ENCODE measurements around the gene CHERP. TPM values are rescaled to one million over a fixed set of nuclear protein-coding genes. Genes with fewer than 3 reads are reported as not detected.

Gene CHERP
- total RNA-seq, 2 donors from 2014 or later = 54.9 to 117 TPM

- no peak for ATAC-seq
- no peak for DNase-seq (ENCODE audit: low spot score in 2 of 2)
- Mint-ChIP-seq H3K36me3 (peaks cover 0 to 7% of the 10 kb centered on the region in 2 donors), H3K9me3 (no peaks in the 10 kb centered on the region), H3K27ac (peak overlapping the region; percentile 23 to 82)
These were observed 39.1 kb upstream of the CHERP start for GRCh38 chr19:16581145-16581970.

GRCh38 chr19:16579381-16579780 lies 37.1 kb upstream of the CHERP start:
- peak overlapping the region in 1 of 2 donors; percentile 87 for H3K27ac Mint-ChIP-seq
- H3K36me3 Mint-ChIP-seq = peaks cover 5 to 6% of the 10 kb centered on the region in 2 donors
- H3K9me3 Mint-ChIP-seq = no peaks in the 10 kb centered on the region
- ATAC-seq (no peak), DNase-seq (ENCODE audit: low spot score in 2 of 2) (no peak)

DNA sequence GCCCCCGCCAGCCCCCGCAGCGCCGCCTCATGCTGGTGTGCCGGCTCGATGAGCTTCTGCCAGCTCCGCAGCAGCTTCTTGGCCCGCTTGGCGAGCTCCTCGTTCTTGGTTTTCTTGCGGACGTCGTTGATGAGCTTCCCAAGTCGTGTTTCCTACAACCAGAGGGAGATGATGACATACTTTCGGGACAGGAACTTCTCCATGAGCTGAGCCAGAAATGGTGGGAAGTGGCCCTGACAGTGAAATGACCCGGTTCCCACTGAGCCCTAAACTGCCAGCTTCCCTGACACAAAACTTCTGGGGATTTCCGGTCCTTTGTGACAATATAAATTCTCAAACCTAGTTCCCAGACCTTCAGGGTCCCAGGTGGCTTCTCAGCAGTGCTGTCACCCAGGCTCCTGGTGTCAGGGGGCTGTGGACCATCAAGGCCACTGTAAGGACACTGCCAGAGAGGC lies 35.3 kb upstream of the CHERP start:
- H3K9me3 Mint-ChIP-seq = no peaks in the 10 kb centered on the region
- DNase-seq (ENCODE audit: low spot score in 2 of 2) (no peak), ATAC-seq (no peak)
- peaks cover 14 to 15% of the 10 kb centered on the region in 2 donors for H3K36me3 Mint-ChIP-seq
- H3K27ac Mint-ChIP-seq = peak overlapping the region in 1 of 2 donors; percentile 30

DNA sequence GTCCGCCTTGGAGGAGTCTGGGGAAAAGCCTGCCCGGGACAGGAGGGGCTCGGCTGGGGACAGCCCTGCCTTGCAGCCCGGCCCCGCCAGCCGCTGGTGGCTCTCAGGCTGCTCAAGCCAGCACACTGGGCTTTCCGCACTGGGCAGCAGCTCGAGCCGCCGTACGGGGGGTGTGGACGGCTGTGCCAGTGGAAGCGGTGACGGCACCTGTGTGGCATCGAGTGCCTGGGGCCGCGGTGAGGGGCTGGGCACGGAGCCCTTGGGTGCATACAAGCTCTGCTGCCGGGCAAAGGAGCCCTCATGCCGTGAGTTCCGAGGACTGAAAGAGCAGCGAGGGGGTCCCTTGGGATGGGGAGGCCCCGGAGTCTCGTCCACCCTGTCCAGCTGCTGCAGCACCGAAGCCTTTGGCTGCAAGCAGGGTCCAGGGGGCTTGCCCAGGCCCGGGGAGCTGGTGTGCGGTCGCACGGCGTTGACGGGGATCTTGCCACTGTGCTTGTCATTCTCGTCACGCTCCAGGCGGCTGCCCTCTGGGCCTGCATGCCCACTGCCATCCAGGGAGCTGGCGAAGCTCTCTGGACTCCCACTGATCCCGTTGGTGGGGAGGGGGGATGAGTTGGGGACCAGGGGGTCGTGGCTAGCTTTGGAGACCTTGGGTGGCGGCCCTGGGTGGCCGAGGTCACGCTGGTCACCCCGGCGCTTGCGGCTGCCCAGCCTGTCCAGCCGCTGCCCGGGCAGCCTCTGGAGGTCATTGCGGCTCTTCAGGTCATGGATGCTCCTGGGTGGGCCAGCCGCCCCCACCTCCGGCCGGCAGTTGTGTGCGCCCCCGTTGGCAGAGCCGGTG lies 34.7 kb upstream of the CHERP start:
- H3K36me3 Mint-ChIP-seq = peaks cover 18% of the 10 kb centered on the region in 2 donors
- DNase-seq (ENCODE audit: low spot score in 2 of 2) (no peak), ATAC-seq (no peak)
- H3K27ac Mint-ChIP-seq = peak overlapping the region in 1 of 2 donors; percentile 77
- H3K9me3 Mint-ChIP-seq = no peaks in the 10 kb centered on the region

GRCh38 chr19:16575861-16576689 lies 33.8 kb upstream of the CHERP start:
- H3K9me3 Mint-ChIP-seq = no peaks in the 10 kb centered on the region
- peak overlapping the region in 1 of 2 donors; percentile 77 for H3K27ac Mint-ChIP-seq
- peaks cover 18 to 23% of the 10 kb centered on the region in 2 donors for H3K36me3 Mint-ChIP-seq
- DNase-seq (ENCODE audit: low spot score in 2 of 2) (no peak), ATAC-seq (no peak)

DNA sequence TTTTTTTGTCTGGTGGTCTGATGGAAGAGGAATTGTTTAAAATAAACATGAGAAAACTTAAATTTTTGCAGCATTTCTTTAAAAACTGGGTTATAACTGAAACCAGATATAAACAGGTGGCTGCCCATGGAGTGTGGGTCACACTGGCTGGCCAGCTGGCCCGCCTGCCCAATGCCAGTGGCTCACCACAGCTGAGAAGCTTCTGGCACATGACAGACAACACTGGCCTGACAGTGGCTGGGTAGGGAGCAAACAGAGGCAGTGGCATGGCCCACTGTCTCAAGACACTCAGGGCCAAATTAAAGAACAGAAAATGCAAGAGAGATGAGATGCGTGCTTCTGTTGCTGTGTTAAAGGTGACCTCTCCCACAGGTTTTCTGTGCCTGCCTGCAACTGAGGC lies 33.0 kb upstream of the CHERP start:
- Mint-ChIP-seq H3K9me3 (no peaks in the 10 kb centered on the region), H3K27ac (peak overlapping the region; percentile 33 to 95), H3K36me3 (peaks cover 18 to 23% of the 10 kb centered on the region in 2 donors)
- DNase-seq (ENCODE audit: low spot score in 2 of 2) (no peak), ATAC-seq (no peak)

DNA sequence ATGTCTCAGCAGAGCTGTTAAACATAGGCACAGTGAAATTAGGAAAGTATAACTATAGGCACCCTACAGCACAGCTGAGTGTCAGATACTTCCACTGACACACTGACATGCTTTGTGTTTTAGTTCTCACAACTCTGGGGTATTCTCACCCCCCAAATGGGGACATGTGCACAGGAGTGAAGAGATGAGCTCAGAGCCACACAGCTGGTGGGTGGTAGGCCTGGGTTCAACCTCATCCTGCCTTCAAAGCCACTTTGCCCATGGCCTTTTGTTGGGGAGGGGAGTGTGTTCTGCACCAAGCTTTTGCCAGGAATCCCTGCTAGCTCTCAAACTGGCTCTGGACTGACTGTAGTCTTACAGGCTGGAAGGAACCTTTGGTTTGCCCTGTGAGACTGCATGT lies 31.7 kb upstream of the CHERP start:
- ATAC-seq = no peak

GRCh38 chr19:16573296-16573695 lies 31.1 kb upstream of the CHERP start:
- peaks cover 27 to 33% of the 10 kb centered on the region in 2 donors for H3K36me3 Mint-ChIP-seq
- ATAC-seq (no peak), DNase-seq (ENCODE audit: low spot score in 2 of 2) (no peak)
- H3K27ac Mint-ChIP-seq = peak overlapping the region; percentile 94 to 97
- no peaks in the 10 kb centered on the region for H3K9me3 Mint-ChIP-seq

More for the DNA sequence above, 31.7 kb upstream of the CHERP start:
- Mint-ChIP-seq H3K27ac (peak overlapping the region; percentile 33 to 81), H3K36me3 (peaks cover 26 to 33% of the 10 kb centered on the region in 2 donors), H3K9me3 (no peaks in the 10 kb centered on the region)
- no peak for DNase-seq (ENCODE audit: low spot score in 2 of 2)

- H3K9me3 Mint-ChIP-seq = no peaks in the 10 kb centered on the region
- ATAC-seq = peak; percentile 96 to 97
- DNase-seq (ENCODE audit: low spot score in 2 of 2) = peak; percentile 87 to 97
- H3K36me3 Mint-ChIP-seq = peaks cover 27 to 33% of the 10 kb centered on the region in 2 donors
- H3K27ac Mint-ChIP-seq = peak within 1 kb of the TSS; percentile 94 to 97
These were observed 30.3 kb upstream of the CHERP start, which contains the start of gene SLC35E1 for GRCh38 chr19:16572332-16573211. Gene SLC35E1 (minus strand): TSS chr19:16572415. CDS start chr19:16572364, 51 bp downstream.

- H3K27ac Mint-ChIP-seq = peak overlapping the region; percentile 89 to 94
- peak in 1 of 2 donors; percentile 51 for DNase-seq (ENCODE audit: low spot score in 2 of 2)
- peaks cover 27 to 36% of the 10 kb centered on the region in 2 donors for H3K36me3 Mint-ChIP-seq
- peak; percentile 45 for ATAC-seq
- H3K9me3 Mint-ChIP-seq = no peaks in the 10 kb centered on the region
These were observed 29.6 kb upstream of the CHERP start for GRCh38 chr19:16571822-16572331.

DNA sequence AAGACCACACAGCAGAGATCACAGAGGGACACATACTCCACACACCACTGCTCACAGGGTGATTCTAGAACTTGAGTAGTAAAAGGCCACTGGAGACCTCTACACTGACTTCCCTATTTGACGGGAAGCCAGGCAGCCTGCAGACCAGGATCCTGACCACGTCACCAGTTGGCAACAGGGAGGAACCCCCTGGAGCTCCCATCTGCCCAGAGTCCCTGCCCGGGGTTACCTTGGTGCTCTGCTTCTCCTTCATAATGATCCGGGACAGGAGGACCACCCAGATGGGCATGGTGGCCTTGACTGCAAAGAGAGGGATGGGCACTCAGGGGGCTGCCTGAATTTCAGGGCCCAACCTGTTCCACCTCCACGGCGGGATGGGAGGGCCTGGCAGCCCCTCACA lies 29.0 kb upstream of the CHERP start:
- DNase-seq (ENCODE audit: low spot score in 2 of 2) = no peak
- Mint-ChIP-seq H3K36me3 (peaks cover 33 to 42% of the 10 kb centered on the region in 2 donors), H3K9me3 (no peaks in the 10 kb centered on the region), H3K27ac (peak overlapping the region; percentile 89 to 94)
- no peak for ATAC-seq

- Mint-ChIP-seq H3K36me3 (peaks cover 34 to 43% of the 10 kb centered on the region in 2 donors), H3K27ac (peak overlapping the region in 1 of 2 donors; percentile 84)
- no peak for DNase-seq (ENCODE audit: low spot score in 2 of 2)
These were observed 27.5 kb upstream of the CHERP start for GRCh38 chr19:16569609-16570320.

DNA sequence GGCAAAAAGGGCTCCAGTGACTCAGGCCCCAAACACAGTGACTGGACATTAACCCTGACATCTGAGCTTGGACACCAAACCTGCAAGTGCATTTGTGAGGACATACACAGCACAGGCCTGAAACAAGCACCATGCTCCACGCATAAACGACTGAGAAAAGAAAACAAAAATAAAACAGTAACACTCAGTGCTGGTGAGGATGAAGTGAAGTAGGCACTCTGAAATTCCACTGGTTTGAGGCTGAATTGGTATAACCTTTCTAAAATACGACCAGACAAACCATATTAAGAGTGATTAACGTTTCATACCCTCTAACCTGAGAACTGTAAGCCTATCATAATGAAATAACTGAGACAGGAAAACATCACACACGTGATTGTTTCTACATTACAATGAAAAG lies 24.5 kb upstream of the CHERP start:
- no peaks in the 10 kb centered on the region for H3K9me3 Mint-ChIP-seq
- no peak for DNase-seq (ENCODE audit: low spot score in 2 of 2)
- peaks cover 27 to 48% of the 10 kb centered on the region in 2 donors for H3K36me3 Mint-ChIP-seq
- no peak for ATAC-seq
- peak overlapping the region; percentile 77 to 89 for H3K27ac Mint-ChIP-seq

More at GRCh38 chr19:16569609-16570320, 27.5 kb upstream of the CHERP start:
- ATAC-seq = no peak
- H3K9me3 Mint-ChIP-seq = no peaks in the 10 kb centered on the region

DNA sequence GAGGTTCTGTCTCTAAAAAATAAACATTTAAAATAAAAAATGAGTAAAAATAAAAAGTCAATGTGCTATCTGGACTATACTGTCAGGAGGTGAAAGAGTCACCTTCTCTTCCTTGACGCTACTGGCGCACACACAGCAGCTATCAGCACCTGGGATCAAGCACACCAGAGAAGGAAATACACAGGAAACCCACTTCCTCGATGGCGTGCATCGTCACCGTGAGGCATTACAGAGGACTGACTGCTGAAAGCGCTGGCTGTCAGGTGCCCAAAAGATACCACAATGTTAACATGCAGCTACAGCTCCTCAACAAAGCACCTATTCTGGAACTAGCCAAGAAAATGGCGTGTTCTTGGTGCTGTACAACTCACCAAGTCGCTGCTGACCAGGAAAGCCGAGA lies 23.9 kb upstream of the CHERP start:
- Mint-ChIP-seq H3K27ac (peak overlapping the region; percentile 77 to 89), H3K36me3 (peaks cover 31 to 49% of the 10 kb centered on the region in 2 donors), H3K9me3 (no peaks in the 10 kb centered on the region)
- ATAC-seq = peak; percentile 81 to 98
- peak in 1 of 2 donors; percentile 79 for DNase-seq (ENCODE audit: low spot score in 2 of 2)
